ENCODE measurements around the gene HNRNPH1.

The HNRNPH1 gene

GRCh38 chr5:179621551-179622214 is 1.8 kb downstream of the HNRNPH1 start:
- DNase-seq, result no peak

- no peak for DNase-seq
Observed at GRCh38 chr5:179620703-179621350, 2.6 kb downstream of the HNRNPH1 start.

DNA sequence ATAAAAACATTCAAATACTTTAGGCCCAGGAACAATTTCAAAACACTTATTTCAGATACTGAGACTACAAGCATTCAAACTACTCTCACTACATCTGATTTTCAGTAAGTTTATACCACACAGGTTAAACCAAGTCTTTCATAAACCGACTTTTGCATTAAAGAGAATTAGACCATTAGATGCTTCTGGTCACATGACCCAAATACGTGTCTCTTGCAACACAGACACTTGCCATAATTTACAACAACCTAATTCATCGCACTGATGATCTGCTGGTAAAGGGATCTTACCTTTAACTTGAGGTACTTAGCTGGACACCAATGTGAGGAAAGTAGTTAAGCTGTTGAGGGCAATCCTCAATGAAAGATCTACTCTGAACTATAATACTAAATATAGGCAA is 3.2 kb downstream of the HNRNPH1 start:
- DNase-seq, result no peak

- no peak for DNase-seq
Observed at GRCh38 chr5:179619776-179620175, 3.7 kb downstream of the HNRNPH1 start.

DNA sequence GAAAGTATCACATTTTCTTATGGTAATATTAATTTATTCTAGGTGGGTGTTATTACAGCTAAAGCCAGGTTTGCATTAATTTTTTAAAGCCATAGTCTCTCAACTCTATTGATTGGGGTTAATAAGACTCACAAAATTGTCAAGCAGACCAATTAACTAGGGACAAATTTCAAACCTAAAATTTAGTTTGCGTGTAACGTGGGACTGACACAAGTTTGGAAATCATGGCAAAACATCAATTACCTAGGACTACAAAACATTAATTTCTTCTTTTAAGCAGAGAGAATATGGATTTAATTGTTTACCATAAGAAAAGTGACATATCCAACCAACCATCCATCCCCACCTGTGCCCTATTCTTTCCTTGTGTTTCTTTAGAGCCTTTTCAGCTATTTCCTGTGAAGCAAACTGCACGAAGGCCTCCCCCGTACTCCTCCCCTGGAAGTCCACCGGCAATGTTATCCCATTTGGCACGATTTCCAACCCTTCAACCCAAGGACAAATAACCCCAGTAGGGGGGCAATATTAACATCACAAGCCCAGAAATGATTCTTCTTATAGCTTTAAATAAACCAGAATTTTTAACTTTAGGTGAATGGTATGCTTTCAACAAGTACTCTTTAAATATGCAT is 4.4 kb downstream of the HNRNPH1 start:
- DNase-seq, result no peak

DNA sequence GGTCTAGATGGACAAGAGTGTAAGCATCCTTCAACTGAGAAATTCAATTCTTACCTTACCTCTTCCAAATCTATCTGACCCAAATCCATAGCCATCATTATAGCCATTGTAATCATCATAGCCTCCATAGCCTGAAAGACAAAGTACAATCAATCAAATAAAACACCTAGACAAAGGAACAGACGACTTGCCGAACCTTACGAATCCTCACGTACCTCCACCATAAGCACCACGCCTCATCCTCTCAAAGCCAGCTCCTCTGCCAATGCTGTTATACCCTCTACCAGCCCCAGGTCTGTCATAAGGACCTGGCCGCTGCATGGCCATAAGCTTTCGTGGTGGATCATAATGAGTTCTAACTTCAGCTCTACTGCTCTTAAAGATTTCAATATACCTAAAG is 5.5 kb downstream of the HNRNPH1 start:
- DNase-seq, result no peak

DNA sequence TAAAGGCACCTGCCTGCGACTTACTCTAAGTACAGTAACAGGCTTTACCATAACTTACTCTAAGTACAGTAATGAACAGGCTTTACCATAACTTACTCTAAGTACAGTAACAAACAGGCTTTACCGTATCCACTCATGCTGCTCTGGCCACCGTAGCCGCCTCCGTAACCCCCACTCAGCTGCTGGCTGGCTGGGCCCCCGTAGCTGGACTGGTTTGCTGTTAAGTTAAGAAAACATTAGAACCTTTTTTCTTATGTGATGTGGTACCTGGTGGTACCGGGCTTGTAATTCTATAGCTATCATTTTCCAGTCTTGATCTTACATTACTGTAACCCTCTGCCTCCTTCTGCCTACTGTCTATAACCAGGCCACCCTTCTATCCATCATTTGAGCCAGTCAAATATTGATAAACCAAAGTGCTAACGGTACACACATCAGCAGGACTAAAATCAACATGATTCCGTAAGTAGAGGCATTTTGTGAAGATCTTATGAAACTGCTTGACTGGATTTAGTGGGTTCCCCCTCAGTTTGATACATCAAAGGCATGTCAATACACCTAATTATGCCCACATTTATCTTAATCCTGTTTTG is 7.4 kb downstream of the HNRNPH1 start:
- no peak for DNase-seq

DNA sequence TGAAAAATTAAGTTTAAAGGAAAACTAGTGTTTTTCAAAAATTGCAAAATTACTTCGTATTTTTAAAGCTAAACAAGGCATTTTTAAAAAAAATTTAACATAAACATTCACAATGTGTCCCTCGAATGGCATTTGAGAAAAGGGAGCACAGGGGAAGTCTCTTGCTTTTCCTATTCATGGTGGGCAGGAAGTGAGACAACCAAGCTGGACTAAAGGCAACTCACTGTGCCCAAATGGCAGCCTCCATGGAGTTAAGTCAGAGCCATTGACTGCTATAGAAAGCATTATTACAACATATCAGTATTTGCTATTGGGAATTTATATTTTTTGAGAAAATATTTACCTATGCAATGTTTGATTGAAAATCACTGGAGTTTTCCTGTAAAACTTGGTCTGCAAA is 8.3 kb downstream of the HNRNPH1 start:
- DNase-seq, result no peak

- no peak for DNase-seq
Observed at GRCh38 chr5:179614745-179615144, 8.7 kb downstream of the HNRNPH1 start.

- no peak for DNase-seq
Observed at GRCh38 chr5:179613460-179614071, 9.9 kb downstream of the HNRNPH1 start.

- no peak for DNase-seq
Observed at GRCh38 chr5:179612577-179613459, 10.7 kb downstream of the HNRNPH1 start.

- no peak for DNase-seq
Observed at GRCh38 chr5:179610903-179611265, 12.6 kb downstream of the HNRNPH1 start.

DNA sequence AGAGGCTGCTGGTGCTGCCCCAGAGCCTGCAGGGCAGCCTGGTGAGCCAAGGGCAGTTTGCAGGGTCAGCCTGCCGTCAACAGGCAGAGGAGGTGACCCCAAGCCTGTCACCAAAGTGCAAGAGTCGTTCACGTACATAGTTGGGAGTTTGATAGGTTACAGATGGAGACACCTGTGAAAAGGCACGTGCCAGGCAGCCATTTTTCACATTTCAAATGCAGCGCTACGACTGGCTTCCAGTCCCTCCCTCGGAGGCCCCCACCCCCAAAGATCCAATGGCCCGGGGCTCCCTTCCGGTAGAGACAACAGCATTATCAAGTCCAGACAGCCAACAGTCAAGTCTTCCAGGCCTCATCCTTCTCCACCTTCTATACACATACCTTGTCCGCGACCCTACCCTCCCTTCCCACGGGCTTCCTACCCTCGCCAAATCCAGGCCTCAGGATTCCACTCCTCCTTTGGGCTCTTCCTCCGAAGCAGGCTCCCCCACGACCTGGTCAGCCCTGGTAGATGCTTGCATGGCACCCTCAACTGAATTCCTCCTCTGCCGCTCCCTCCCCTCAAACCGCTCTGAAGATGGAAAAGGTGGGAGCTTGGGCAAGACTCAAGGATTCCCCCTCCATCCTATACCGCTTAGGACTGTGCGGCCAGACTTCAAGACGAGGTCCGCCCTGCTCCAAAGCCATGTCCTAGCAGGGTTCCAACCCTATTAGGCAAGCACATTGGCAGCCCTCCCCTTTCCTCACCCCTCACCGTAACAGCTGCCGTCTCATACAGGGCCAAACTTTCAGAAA is 13.2 kb downstream of the HNRNPH1 start:
- DNase-seq, result no peak

DNA sequence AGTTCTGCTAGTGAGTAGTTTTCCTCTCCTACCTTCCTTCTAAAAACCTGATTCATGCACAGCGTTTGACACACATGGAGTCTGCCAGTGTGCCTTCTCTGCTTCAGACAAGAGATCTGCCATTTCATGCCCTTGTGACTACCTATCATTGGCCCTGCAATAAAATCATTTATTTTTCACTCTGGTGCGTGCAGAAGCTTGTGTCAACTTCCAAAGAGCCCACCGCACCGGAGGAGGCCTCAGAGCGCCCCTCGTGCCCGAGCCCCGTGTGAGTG is 13.7 kb downstream of the HNRNPH1 start:
- DNase-seq, result no peak

- DNase-seq, result no peak
Observed at GRCh38 chr5:179608131-179608581, 15.3 kb downstream of the HNRNPH1 start.

DNA sequence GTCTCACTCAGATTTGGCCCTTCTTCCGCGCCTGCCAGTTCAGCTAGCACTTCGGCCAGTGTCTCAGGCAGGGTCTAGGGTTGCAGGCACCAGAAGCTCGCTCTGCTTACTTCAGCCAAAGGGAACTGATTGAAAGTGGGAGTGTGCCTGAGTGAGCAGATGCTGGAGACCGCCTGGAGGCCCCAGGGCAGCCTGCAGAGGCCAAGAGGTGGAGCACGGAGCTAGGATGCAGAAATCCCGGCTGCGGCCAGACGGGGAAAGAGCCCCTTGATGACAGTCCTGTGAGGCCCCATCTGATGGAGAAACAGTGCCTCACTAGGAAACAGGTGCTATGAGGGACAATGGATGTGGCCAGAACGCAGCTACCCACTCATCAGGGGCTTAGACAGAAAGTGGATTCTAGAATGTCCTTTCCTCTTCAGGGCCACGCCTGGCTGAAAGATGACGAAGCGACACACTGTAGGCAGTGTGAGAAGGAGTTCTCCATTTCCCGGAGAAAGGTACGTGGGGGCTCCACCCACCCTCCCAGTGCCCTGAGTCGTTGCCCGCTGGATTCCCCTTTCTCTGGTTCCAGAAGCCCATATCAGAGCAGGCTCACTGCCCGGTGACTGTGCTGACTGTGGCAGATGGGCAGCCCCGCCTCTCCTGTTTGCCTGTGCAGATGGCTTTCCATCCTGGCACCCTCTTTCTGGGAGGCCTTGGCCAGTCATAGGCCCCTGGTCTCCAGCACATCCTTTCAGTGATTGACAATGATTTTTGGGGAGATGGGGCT is 16.1 kb downstream of the HNRNPH1 start:
- DNase-seq, result no peak

- no peak for DNase-seq
Observed at GRCh38 chr5:179606910-179607159, 16.6 kb downstream of the HNRNPH1 start.

DNA sequence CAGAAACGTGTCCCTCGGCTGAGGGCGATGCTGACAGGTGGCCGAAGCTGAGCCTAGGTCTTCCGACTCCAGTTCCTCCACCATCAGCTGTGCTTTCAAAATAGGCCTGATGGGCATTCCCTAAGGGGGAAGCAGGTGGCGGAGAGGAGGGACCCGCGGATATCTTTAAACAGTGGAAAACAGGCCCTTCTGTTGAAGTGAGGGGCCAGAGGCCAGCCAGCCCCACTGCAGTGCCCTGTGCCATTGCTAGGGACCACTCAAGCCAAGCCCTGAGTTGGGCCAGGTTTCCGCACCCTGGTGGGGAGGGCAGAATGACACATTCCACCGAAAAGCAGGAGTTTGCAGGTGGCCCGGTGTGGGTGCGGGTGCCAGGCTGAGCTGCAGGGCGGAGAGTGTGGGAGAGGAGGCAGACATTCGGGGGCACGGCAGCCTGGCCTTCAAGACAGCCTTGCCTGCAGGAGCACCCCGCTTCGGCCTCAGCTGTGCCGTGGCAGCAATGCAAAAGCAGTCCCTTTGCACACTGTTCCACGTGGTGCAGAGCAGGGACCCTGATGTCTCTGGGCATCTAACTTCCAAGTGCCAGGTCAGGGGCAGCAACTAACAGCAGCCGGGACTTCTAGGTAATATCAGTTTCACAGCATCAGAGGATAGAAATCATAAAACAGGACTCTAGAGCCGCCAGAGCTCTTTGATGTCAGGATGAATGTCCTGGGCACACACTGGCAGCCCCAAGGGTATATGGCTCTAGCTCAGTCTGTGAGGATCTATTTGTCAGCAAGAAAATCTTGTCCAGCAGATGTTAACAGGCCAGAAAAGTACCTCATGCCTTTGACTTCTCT is 17.2 kb downstream of the HNRNPH1 start:
- DNase-seq, result no peak

- DNase-seq, result no peak
Observed at GRCh38 chr5:179605026-179605833, 18.2 kb downstream of the HNRNPH1 start.

- DNase-seq, result no peak
Observed at GRCh38 chr5:179603308-179603707, 20.2 kb downstream of the HNRNPH1 start.
